ENCODE data around the gene CASQ2.

GRCh38 chr1:115714572-115715141, 53.9 kb downstream of the CASQ2 start:
- no peak for TF ChIP-seq NRL (CRISPR knock-in tag; IDR thresholded peaks at IDR 0.05; ENCODE audit: borderline replicate concordance)
- no peak for TF ChIP-seq DNMT3B (CRISPR knock-in tag; conservative IDR thresholded peaks at IDR 0.05)
- no peak for TF ChIP-seq PRDM4 (CRISPR knock-in tag; IDR thresholded peaks at IDR 0.05; ENCODE audit: borderline replicate concordance)
- TF ChIP-seq EZH2 (conservative IDR thresholded peaks at IDR 0.05; ENCODE audit: low read depth, low read length): no peak
- TF ChIP-seq ARID3A (IDR thresholded peaks at IDR 0.05; ENCODE audit: low read depth, low read length): no peak
- no peak for TF ChIP-seq MATR3 (CRISPR knock-in tag; IDR thresholded peaks at IDR 0.05)
- TF ChIP-seq MAX (IDR thresholded peaks at IDR 0.05): no peak
- TF ChIP-seq JUN (CRISPR knock-in tag; IDR thresholded peaks at IDR 0.05): no peak
